Transverse colon (tissue), 4 donors: Measurements from ENCODE around the gene SCYL2.

Experiments used
- CTCF ChIP-seq, 5 experiments: fragments of 200-600 bp in 3 of 5; fragments of 450-650 bp in 2 of 5; sonication (generic) in 3 of 5; IDR thresholded peaks; 1 replicate in 2 of 5; 2 replicates in 3 of 5; pipeline ENCODE4 v1.5.1; 2016 to 2017; ENCODE audit warnings: antibody characterized with exemption in 5 of 5, inconsistent platforms in 3 of 5, mild to moderate bottlenecking in 2 of 5, moderate library complexity in 1 of 5
- POLR2AphosphoS5 ChIP-seq, 3 donors: sonication (generic); formaldehyde crosslinking; IDR thresholded peaks; one replicate each; pipeline ENCODE4 v1.6.1; 2016; ENCODE audit warnings: antibody characterized with exemption in 3 of 3

- TF ChIP-seq CTCF (IDR thresholded peaks at IDR 0.05) (no peak), POLR2AphosphoS5 (IDR thresholded peaks at IDR 0.05) (no peak)
Observed at GRCh38 chr12:100337299-100337698, 70.3 kb downstream of the SCYL2 start.
